Prostate gland (tissue), 2 donors: ENCODE data around the gene UGT2B7.

Experiments
- POLR2A ChIP-seq: fragments of 450-650 bp; IDR thresholded peaks from one replicate; pipeline ENCODE4 v1.6.1; 2016; ENCODE audit warnings: antibody characterized with exemption, mild to moderate bottlenecking
- TF ChIP-seq, protein P1 (sequence below), 4 experiments: fragments of 200-600 bp in 2 of 4; fragments of 450-650 bp in 2 of 4; sonication (generic) in 2 of 4; IDR thresholded peaks; 1 replicate in 3 of 4; 2 replicates in 1 of 4; pipeline ENCODE4 v1.5.1; 2016 to 2019; ENCODE audit warnings: antibody characterized with exemption in 4 of 4, mild to moderate bottlenecking in 2 of 4, moderate library complexity in 2 of 4

DNA sequence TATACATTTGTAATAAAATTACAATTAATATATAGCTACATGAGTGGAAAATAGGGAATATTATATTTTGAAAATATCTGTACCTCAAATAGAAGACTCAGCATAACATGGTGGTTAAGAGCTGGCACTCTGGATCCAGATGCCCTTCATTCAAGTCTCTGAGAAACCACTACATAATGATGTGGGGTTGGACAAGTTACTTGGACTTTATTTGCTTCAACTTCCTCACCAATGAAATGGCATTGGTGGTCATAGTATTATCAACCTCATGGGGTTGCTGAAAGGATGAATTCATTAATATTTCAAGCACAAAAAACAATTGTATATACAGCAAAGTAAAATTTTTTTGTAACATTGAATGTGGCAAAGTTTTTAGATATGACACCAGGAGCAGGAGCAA lies 46.4 kb upstream of the UGT2B7 start:
- TF ChIP-seq, protein P1, sequence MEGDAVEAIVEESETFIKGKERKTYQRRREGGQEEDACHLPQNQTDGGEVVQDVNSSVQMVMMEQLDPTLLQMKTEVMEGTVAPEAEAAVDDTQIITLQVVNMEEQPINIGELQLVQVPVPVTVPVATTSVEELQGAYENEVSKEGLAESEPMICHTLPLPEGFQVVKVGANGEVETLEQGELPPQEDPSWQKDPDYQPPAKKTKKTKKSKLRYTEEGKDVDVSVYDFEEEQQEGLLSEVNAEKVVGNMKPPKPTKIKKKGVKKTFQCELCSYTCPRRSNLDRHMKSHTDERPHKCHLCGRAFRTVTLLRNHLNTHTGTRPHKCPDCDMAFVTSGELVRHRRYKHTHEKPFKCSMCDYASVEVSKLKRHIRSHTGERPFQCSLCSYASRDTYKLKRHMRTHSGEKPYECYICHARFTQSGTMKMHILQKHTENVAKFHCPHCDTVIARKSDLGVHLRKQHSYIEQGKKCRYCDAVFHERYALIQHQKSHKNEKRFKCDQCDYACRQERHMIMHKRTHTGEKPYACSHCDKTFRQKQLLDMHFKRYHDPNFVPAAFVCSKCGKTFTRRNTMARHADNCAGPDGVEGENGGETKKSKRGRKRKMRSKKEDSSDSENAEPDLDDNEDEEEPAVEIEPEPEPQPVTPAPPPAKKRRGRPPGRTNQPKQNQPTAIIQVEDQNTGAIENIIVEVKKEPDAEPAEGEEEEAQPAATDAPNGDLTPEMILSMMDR (IDR thresholded peaks at IDR 0.05), result no peak
- no peak for TF ChIP-seq POLR2A
